NCI-H2196 (cell line): Measurements from ENCODE around the gene CAMTA1.
"Not testable (repeated sequence)": the region's sequence is repeated elsewhere in the genome, so short reads cannot be mapped to it uniquely, and the experiment has no call there.

Source experiments
- DNase-seq: peaks from one replicate; lab custom pipeline; 2025; ENCODE audit not compliant: unreplicated experiment; lab: John Stamatoyannopoulos, UW

CAMTA1 gene

GRCh38 chr1:7322912-7323311, 537.7 kb downstream of the CAMTA1 start:
- DNase-seq: no peak

GRCh38 chr1:7325254-7325653, 540.0 kb downstream of the CAMTA1 start:
- DNase-seq: no peak

- no peak for DNase-seq
Measured at GRCh38 chr1:7326366-7326765, 541.1 kb downstream of the CAMTA1 start.

GRCh38 chr1:7327849-7328248, 542.6 kb downstream of the CAMTA1 start:
- DNase-seq: no peak

GRCh38 chr1:7329868-7330615, 544.8 kb downstream of the CAMTA1 start:
- no peak for DNase-seq

GRCh38 chr1:7330726-7331125, 545.5 kb downstream of the CAMTA1 start:
- DNase-seq: not testable (repeated sequence)

- DNase-seq: no peak
Measured at GRCh38 chr1:7331926-7332535, 546.8 kb downstream of the CAMTA1 start.

- no peak for DNase-seq
Measured at GRCh38 chr1:7333094-7333493, 547.8 kb downstream of the CAMTA1 start.

- no peak for DNase-seq
Measured at GRCh38 chr1:7333620-7334019, 548.4 kb downstream of the CAMTA1 start.

- peak; percentile 79 for DNase-seq
Measured at GRCh38 chr1:7334475-7335035, 549.3 kb downstream of the CAMTA1 start.

GRCh38 chr1:7335224-7335879, 550.1 kb downstream of the CAMTA1 start:
- no peak for DNase-seq

- no peak for DNase-seq
Measured at GRCh38 chr1:7338439-7338838, 553.2 kb downstream of the CAMTA1 start.

GRCh38 chr1:7339014-7339413, 553.8 kb downstream of the CAMTA1 start:
- DNase-seq: no peak

GRCh38 chr1:7339953-7340352, 554.7 kb downstream of the CAMTA1 start:
- DNase-seq: peak; percentile 55

- DNase-seq: peak; percentile 21
Measured at GRCh38 chr1:7341145-7341905, 556.1 kb downstream of the CAMTA1 start.

- DNase-seq: no peak
Measured at GRCh38 chr1:7343882-7344281, 558.6 kb downstream of the CAMTA1 start.

GRCh38 chr1:7344299-7344698, 559.0 kb downstream of the CAMTA1 start:
- DNase-seq: no peak

- DNase-seq: no peak
Measured at GRCh38 chr1:7345516-7345915, 560.3 kb downstream of the CAMTA1 start.

GRCh38 chr1:7346070-7346596, 560.9 kb downstream of the CAMTA1 start:
- DNase-seq: no peak

GRCh38 chr1:7346600-7347570, 561.6 kb downstream of the CAMTA1 start:
- no peak for DNase-seq
